Stomach (tissue), 9 donors: Measurements from ENCODE around the gene SPINDOC. TPM values are rescaled to one million over a fixed set of nuclear protein-coding genes. Genes with fewer than 3 reads are reported as not detected.
A peak's percentile ranks its signal among the peaks of the same experiment; 100 is the strongest.

ENCODE experiments used
- DNase-seq, 2 donors: peaks; one replicate each; pipeline versions ENCODE4 v3.0.0 to v3.0.0-alpha.2; 2013 to 2019
- H3K27ac ChIP-seq, 5 donors: fragments of 200-600 bp in 4 of 5; sonication (generic) in 4 of 5; one replicate each; pipeline ENCODE4 v1.5.1; 2013 to 2019; ENCODE audit warnings: mild to moderate bottlenecking in 1 of 5, moderate library complexity in 1 of 5
- H3K27me3 ChIP-seq, 3 donors: fragments of 200-600 bp; sonication (generic); one replicate each; pipeline ENCODE4 v1.5.1; 2017 to 2019; ENCODE audit warnings: mixed run types in 1 of 3
- H3K36me3 ChIP-seq, 4 donors: fragments of 200-600 bp; sonication (generic); 1 replicate in 3 of 4; 2 replicates in 1 of 4; pipeline ENCODE4 v1.5.1; 2016 to 2019
- H3K4me1 ChIP-seq, 4 donors: fragments of 200-600 bp; sonication (generic); one replicate each; pipeline ENCODE4 v1.5.1; 2016 to 2019
- H3K4me3 ChIP-seq, 4 donors: fragments of 200-600 bp; sonication (generic) in 3 of 4; one replicate each; pipeline ENCODE4 v1.5.1; 2016 to 2019; ENCODE audit warnings: mild to moderate bottlenecking in 1 of 4
- H3K9me3 ChIP-seq, 4 donors: fragments of 200-600 bp; sonication (generic); one replicate each; pipeline ENCODE4 v1.5.1; 2016 to 2019
- CTCF ChIP-seq, 7 experiments: fragments of 450-650 bp in 4 of 7; fragments of 200-600 bp in 3 of 7; sonication (generic) in 3 of 7; IDR thresholded peaks; one replicate each; pipeline ENCODE4 v1.5.1; 2016 to 2019; ENCODE audit warnings: antibody characterized with exemption in 7 of 7, control low read depth in 2 of 7, mild to moderate bottlenecking in 1 of 7
- EP300 ChIP-seq: sonication (generic); formaldehyde crosslinking; IDR thresholded peaks from one replicate; pipeline ENCODE4 v1.6.1; 2017; ENCODE audit warnings: antibody characterized with exemption
- POLR2A ChIP-seq, 4 donors: fragments of 450-650 bp; IDR thresholded peaks; one replicate each; pipeline ENCODE4 v1.6.1; 2016; ENCODE audit warnings: antibody characterized with exemption in 4 of 4, control low read depth in 2 of 4, mild to moderate bottlenecking in 1 of 4, moderate library complexity in 1 of 4
- POLR2AphosphoS5 ChIP-seq, 3 donors: sonication (generic); formaldehyde crosslinking; IDR thresholded peaks; one replicate each; pipeline ENCODE4 v1.6.1; 2016; ENCODE audit warnings: antibody characterized with exemption in 3 of 3
- WGBS, 5 donors: extraction: QIAGEN DNeasy Blood & Tissue Kit in 3 of 5; methylation state at CpG; one replicate each; pipeline versions ENCODE4 v1.1.5 to v1.1.7; 2013 to 2018; 5-methylcytosine and 5-hydroxymethylcytosine counted together
- intact Hi-C: fragments of 100-400 bp; cut with DNase I; formaldehyde crosslinking; loops from one replicate; pipeline ENCODE4 v1.15.1; 2023; ENCODE audit warnings: low total_unique reads
- polyA plus RNA-seq, 3 donors: library from polyadenylated mRNA; stranded (reverse); fragments of 200-250 nt; gene quantifications; one replicate each; pipeline ENCODE4 v1.2.3, GENCODE V29; 2013
- total RNA-seq, 5 donors: library from RNA; depleted of rRNA; stranded (reverse); fragments of >200 nt; gene quantifications; one replicate each; pipeline versions ENCODE4 v1.1.0 to v1.2.3, GENCODE V29; 2014 to 2016
- donor health status: healthy with polysubstance abuse.
- donor health status: Bipolar disorder and iron deficiency.
- donor health status: healthy.

The SPINDOC gene
- total and polyA plus RNA-seq, 8 donors = 0.45 to 13.6 (median 5.7) TPM

GRCh38 chr11:63813563-63814382 lies 517 bp downstream of the SPINDOC start:
- no peaks in the 10 kb centered on the region for H3K27me3 ChIP-seq
- TF ChIP-seq EP300 (no peak), POLR2A (IDR thresholded peaks at IDR 0.05) (no peak), CTCF (IDR thresholded peaks at IDR 0.05) (no peak), POLR2AphosphoS5 (IDR thresholded peaks at IDR 0.05) (no peak)

GRCh38 chr11:63814383-63814736 lies 1.1 kb downstream of the SPINDOC start:
- TF ChIP-seq CTCF (IDR thresholded peaks at IDR 0.05) = no peak
- no peak for TF ChIP-seq POLR2AphosphoS5 (IDR thresholded peaks at IDR 0.05)
- TF ChIP-seq EP300 = no peak
- no peak for TF ChIP-seq POLR2A (IDR thresholded peaks at IDR 0.05)
- Histone ChIP-seq H3K27me3 (no peaks in the 10 kb centered on the region), H3K36me3 (peaks cover 25 to 31% (median 28%) of the 10 kb centered on the region in 4 donors), H3K27ac (peak overlapping the region in 3 of 5 donors; percentile 82 to 88 (median 85)), H3K4me1 (peaks cover 8 to 38% (median 28%) of the 10 kb centered on the region in 4 donors), H3K4me3 (peak overlapping the region; percentile 91 to 99 (median 95)), H3K9me3 (no peaks in the 10 kb centered on the region)
- intact Hi-C loops = no loop called here
- WGBS, 5 donors = 11 to 21% (median 19%) methylated on average over 7 of the region's 7 CpGs
- DNase-seq = no peak

More at GRCh38 chr11:63813563-63814382, 517 bp downstream of the SPINDOC start:
- Histone ChIP-seq H3K4me1 (peaks cover 8 to 38% (median 28%) of the 10 kb centered on the region in 4 donors), H3K27ac (peak overlapping the region; percentile 66 to 88 (median 82)), H3K9me3 (no peaks in the 10 kb centered on the region), H3K4me3 (peak overlapping the region; percentile 91 to 99 (median 95)), H3K36me3 (peaks cover 20 to 25% (median 22%) of the 10 kb centered on the region in 4 donors)
- intact Hi-C loops = no loop called here
- DNase-seq = peak; percentile 33 to 86
- WGBS, 5 donors = 0 to 1% (median 1%) methylated on average over 50 to 70 of the region's 74 CpGs

- 92 to 95% (median 94%) methylated on average over 6 of the region's 6 CpGs for WGBS, 5 donors
- H3K4me3 ChIP-seq = no peak overlapping the region
- TF ChIP-seq CTCF (IDR thresholded peaks at IDR 0.05) (no peak), POLR2AphosphoS5 (IDR thresholded peaks at IDR 0.05) (no peak), POLR2A (IDR thresholded peaks at IDR 0.05) (no peak), EP300 (no peak)
- H3K27ac ChIP-seq = no peak overlapping the region
- H3K27me3 ChIP-seq = no peaks in the 10 kb centered on the region
- intact Hi-C loops = no loop called here
- peaks cover 36 to 48% (median 46%) of the 10 kb centered on the region in 4 donors for H3K36me3 ChIP-seq
- no peak for DNase-seq
- no peaks in the 10 kb centered on the region for H3K9me3 ChIP-seq
- peaks cover 8 to 38% (median 28%) of the 10 kb centered on the region in 4 donors for H3K4me1 ChIP-seq
Measured at GRCh38 chr11:63816166-63816565, 2.9 kb downstream of the SPINDOC start.

- DNase-seq = no peak
- WGBS, 5 donors = 92 to 98% (median 98%) methylated on average over 3 of the region's 3 CpGs
- Histone ChIP-seq H3K27me3 (no peaks in the 10 kb centered on the region), H3K36me3 (peaks cover 41 to 54% (median 51%) of the 10 kb centered on the region in 4 donors), H3K27ac (no peak overlapping the region), H3K4me1 (peaks cover 8 to 38% (median 28%) of the 10 kb centered on the region in 4 donors), H3K9me3 (no peaks in the 10 kb centered on the region), H3K4me3 (no peak overlapping the region)
- TF ChIP-seq EP300 = no peak
- no peak for TF ChIP-seq POLR2AphosphoS5 (IDR thresholded peaks at IDR 0.05)
- no peak for TF ChIP-seq POLR2A (IDR thresholded peaks at IDR 0.05)
- TF ChIP-seq CTCF (IDR thresholded peaks at IDR 0.05) = no peak
- intact Hi-C loops = no loop called here
Measured at GRCh38 chr11:63816732-63817131, 3.5 kb downstream of the SPINDOC start.
